Esophagus squamous epithelium (tissue), 5 donors: ENCODE measurements around the gene GSG1L. TPM values are rescaled to one million over a fixed set of nuclear protein-coding genes. Genes with fewer than 3 reads are reported as not detected.

Experiments used
- DNase-seq: peaks from one replicate; lab custom pipeline; 2025; lab: John Stamatoyannopoulos, UW
- H3K27ac ChIP-seq, 4 donors: fragments of 200-600 bp; sonication (generic); one replicate each; pipeline ENCODE4 v1.5.1; 2016 to 2019; ENCODE audit warnings: mild to moderate bottlenecking in 1 of 4
- H3K27me3 ChIP-seq, 4 donors: fragments of 200-600 bp; sonication (generic); 1 replicate in 3 of 4; 2 replicates in 1 of 4; pipeline versions ENCODE4 v1.5.1 to v1.6.0; 2017 to 2021; ENCODE audit warnings: antibody characterized with exemption in 1 of 4
- H3K36me3 ChIP-seq, 3 donors: fragments of 200-600 bp; sonication (generic); one replicate each; pipeline ENCODE4 v1.5.1; 2016 to 2019
- H3K4me1 ChIP-seq, 3 donors: fragments of 200-600 bp; sonication (generic); one replicate each; pipeline ENCODE4 v1.5.1; 2017 to 2019
- H3K4me3 ChIP-seq, 4 donors: fragments of 200-600 bp; sonication (generic); 1 replicate in 3 of 4; 2 replicates in 1 of 4; pipeline ENCODE4 v1.5.1; 2016 to 2019; ENCODE audit warnings: mild to moderate bottlenecking in 2 of 4, moderate library complexity in 1 of 4
- H3K9me3 ChIP-seq, 3 donors: fragments of 200-600 bp; sonication (generic); one replicate each; pipeline ENCODE4 v1.5.1; 2016 to 2019
- POLR2A ChIP-seq, 4 donors: fragments of 450-650 bp; IDR thresholded peaks; one replicate each; pipeline ENCODE4 v1.6.1; 2017; ENCODE audit warnings: antibody characterized with exemption in 4 of 4, mild to moderate bottlenecking in 4 of 4, moderate library complexity in 3 of 4
- WGBS, 2 donors: methylation state at CpG; one replicate each; pipeline ENCODE4 v1.1.5; 2018; 5-methylcytosine and 5-hydroxymethylcytosine counted together
- intact Hi-C: fragments of 100-400 bp; cut with DNase I; formaldehyde crosslinking; loops from one replicate; pipeline ENCODE4 v1.15.0; 2022
- total RNA-seq, 4 donors: library from RNA; depleted of rRNA; stranded (reverse); fragments of >200 nt; gene quantifications; one replicate each; pipeline ENCODE4 v1.1.0, GENCODE V29; 2016
- TF ChIP-seq, protein P1 (sequence below), 6 experiments: fragments of 450-650 bp in 4 of 6; fragments of 200-600 bp in 2 of 6; sonication (generic) in 2 of 6; IDR thresholded peaks; one replicate each; pipeline ENCODE4 v1.5.1; 2016 to 2019; ENCODE audit warnings: antibody characterized with exemption in 6 of 6, mild to moderate bottlenecking in 4 of 6, moderate library complexity in 4 of 6
- donor health status: DM: yes; HTN: yes; CAD: no.

Gene GSG1L
- total RNA-seq, 4 donors from 2014 or later, result under 0.01 to 0.21 TPM; not detected in 2

- H3K4me3 ChIP-seq, result no peak overlapping the region
- H3K27ac ChIP-seq, result no peak overlapping the region
- peaks cover 0 to 9% (median 0%) of the 10 kb centered on the region in 4 donors for H3K27me3 ChIP-seq
- intact Hi-C loops, result no loop called here
- TF ChIP-seq, protein P1, sequence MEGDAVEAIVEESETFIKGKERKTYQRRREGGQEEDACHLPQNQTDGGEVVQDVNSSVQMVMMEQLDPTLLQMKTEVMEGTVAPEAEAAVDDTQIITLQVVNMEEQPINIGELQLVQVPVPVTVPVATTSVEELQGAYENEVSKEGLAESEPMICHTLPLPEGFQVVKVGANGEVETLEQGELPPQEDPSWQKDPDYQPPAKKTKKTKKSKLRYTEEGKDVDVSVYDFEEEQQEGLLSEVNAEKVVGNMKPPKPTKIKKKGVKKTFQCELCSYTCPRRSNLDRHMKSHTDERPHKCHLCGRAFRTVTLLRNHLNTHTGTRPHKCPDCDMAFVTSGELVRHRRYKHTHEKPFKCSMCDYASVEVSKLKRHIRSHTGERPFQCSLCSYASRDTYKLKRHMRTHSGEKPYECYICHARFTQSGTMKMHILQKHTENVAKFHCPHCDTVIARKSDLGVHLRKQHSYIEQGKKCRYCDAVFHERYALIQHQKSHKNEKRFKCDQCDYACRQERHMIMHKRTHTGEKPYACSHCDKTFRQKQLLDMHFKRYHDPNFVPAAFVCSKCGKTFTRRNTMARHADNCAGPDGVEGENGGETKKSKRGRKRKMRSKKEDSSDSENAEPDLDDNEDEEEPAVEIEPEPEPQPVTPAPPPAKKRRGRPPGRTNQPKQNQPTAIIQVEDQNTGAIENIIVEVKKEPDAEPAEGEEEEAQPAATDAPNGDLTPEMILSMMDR (IDR thresholded peaks at IDR 0.05), result no peak
- no peak for TF ChIP-seq POLR2A (IDR thresholded peaks at IDR 0.05)
- H3K9me3 ChIP-seq, result no peaks in the 10 kb centered on the region
- 50 to 61% methylated on average over 9 of the region's 9 CpGs for WGBS, 2 donors
- no peaks in the 10 kb centered on the region for H3K4me1 ChIP-seq
- no peaks in the 10 kb centered on the region for H3K36me3 ChIP-seq
- DNase-seq, result no peak
Observed at GRCh38 chr16:28000314-28001169, 63.0 kb downstream of the GSG1L start.

GRCh38 chr16:27999687-28000086 is 63.8 kb downstream of the GSG1L start:
- no peaks in the 10 kb centered on the region for H3K9me3 ChIP-seq
- H3K27ac ChIP-seq, result no peak overlapping the region
- peaks cover 0 to 9% (median 0%) of the 10 kb centered on the region in 4 donors for H3K27me3 ChIP-seq
- no peaks in the 10 kb centered on the region for H3K36me3 ChIP-seq
- intact Hi-C loops, result no loop called here
- TF ChIP-seq, protein P1 (IDR thresholded peaks at IDR 0.05), result no peak
- no peak for TF ChIP-seq POLR2A (IDR thresholded peaks at IDR 0.05)
- no peak for DNase-seq
- no peak overlapping the region for H3K4me3 ChIP-seq
- H3K4me1 ChIP-seq, result no peaks in the 10 kb centered on the region
- WGBS, 2 donors, result 47 to 82% methylated on average over 2 of the region's 2 CpGs

DNA sequence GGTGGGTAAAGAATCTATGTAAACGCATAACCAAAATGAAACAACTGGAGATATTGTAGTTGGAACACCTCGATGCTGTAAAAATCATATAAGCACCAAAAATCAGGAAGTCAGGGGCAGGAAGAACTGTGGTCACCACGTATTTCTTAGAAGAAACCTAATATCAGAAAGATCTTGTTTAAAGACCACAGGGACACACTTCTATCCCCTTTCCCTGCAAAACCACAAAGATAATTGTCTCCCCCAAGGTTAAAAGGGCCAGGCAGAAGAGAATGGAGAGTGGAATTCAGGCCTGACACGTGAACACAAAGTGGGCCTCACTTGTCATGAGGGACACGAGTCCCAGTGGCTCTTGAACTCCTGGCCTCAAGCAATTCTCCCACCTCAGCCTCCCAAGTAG is 68.1 kb downstream of the GSG1L start:
- no peak for TF ChIP-seq POLR2A (IDR thresholded peaks at IDR 0.05)
- TF ChIP-seq, protein P1 (IDR thresholded peaks at IDR 0.05), result no peak
- Histone ChIP-seq H3K27ac (no peak overlapping the region), H3K36me3 (no peaks in the 10 kb centered on the region), H3K27me3 (no peaks in the 10 kb centered on the region), H3K9me3 (peaks cover 0 to 11% (median 0%) of the 10 kb centered on the region in 3 donors), H3K4me1 (no peaks in the 10 kb centered on the region), H3K4me3 (no peak overlapping the region)
- intact Hi-C loops, result no loop called here
- no peak for DNase-seq
- 43 to 44% methylated on average over 5 of the region's 5 CpGs for WGBS, 2 donors

DNA sequence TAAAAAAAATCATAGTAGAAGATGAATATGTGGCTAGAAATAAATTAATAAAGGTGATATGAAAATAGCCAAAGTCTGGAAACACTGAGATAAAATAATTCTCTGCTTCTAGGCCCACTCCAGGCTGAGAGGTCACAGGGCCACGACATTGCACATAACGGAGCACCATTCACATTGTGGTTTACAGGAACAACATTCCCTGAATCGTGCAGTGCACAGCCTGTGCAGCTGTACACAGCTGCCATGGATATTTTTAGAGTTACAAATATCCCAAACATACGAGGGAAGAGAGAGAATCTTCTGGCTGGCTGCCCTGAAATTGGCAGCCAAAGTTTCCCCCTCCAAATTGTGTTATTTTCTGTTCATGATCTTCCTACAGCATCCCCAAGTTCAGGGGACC is 68.8 kb downstream of the GSG1L start:
- TF ChIP-seq, protein P1 (IDR thresholded peaks at IDR 0.05), result no peak
- TF ChIP-seq POLR2A (IDR thresholded peaks at IDR 0.05), result no peak
- Histone ChIP-seq H3K4me3 (no peak overlapping the region), H3K27ac (no peak overlapping the region), H3K27me3 (no peaks in the 10 kb centered on the region), H3K4me1 (no peaks in the 10 kb centered on the region), H3K36me3 (no peaks in the 10 kb centered on the region), H3K9me3 (peaks cover 0 to 11% (median 0%) of the 10 kb centered on the region in 3 donors)
- intact Hi-C loops, result no loop called here
- WGBS, 2 donors, result 36 to 42% methylated on average over 4 of the region's 4 CpGs
- DNase-seq, result no peak

- H3K36me3 ChIP-seq, result no peaks in the 10 kb centered on the region
- WGBS, 2 donors, result 46 to 69% methylated on average over 2 to 3 of the region's 3 CpGs
- no peak overlapping the region for H3K27ac ChIP-seq
- no peak for DNase-seq
- H3K9me3 ChIP-seq, result peaks cover 0 to 11% (median 0%) of the 10 kb centered on the region in 3 donors
- no peaks in the 10 kb centered on the region for H3K27me3 ChIP-seq
- TF ChIP-seq, protein P1 (IDR thresholded peaks at IDR 0.05), result no peak
- no peak for TF ChIP-seq POLR2A (IDR thresholded peaks at IDR 0.05)
- H3K4me3 ChIP-seq, result no peak overlapping the region
- intact Hi-C loops, result no loop called here
- H3K4me1 ChIP-seq, result no peaks in the 10 kb centered on the region
Observed at GRCh38 chr16:27993587-27993986, 69.9 kb downstream of the GSG1L start.
